Natural killer cell (primary cell): Measurements from ENCODE around the gene KLHDC8B. TPM values are rescaled to one million over a fixed set of nuclear protein-coding genes. Genes with fewer than 3 reads are reported as not detected.

Experiments used
- ATAC-seq, 3 donors: fragments of 150-1000 bp in 2 of 3; fragments of 200-7000 bp in 1 of 3; cut with Tn5 transposase; 1 replicate in 1 of 3; 2 replicates in 2 of 3; pipeline ENCODE4 v1.10.0; 2021; ENCODE audit warnings: mild to moderate bottlenecking in 2 of 3, moderate library complexity in 2 of 3
- DNase-seq, 2 donors: peaks; one replicate each; pipeline versions ENCODE4 v3.0.0 to v3.0.0-alpha.2; 2013 to 2021; ENCODE audit warnings: mixed read lengths in 1 of 2
- H3K27ac ChIP-seq: one replicate; pipeline ENCODE4 v1.5.1; 2013; ENCODE audit warnings: mild to moderate bottlenecking, low read length
- H3K27me3 ChIP-seq: one replicate; pipeline ENCODE4 v1.6.1; 2013; ENCODE audit warnings: low read length; ENCODE audit not compliant: control insufficient read depth, insufficient read depth
- H3K36me3 ChIP-seq: one replicate; pipeline ENCODE4 v1.6.1; 2013; ENCODE audit warnings: low read length; ENCODE audit not compliant: control insufficient read depth, insufficient read depth
- H3K4me1 ChIP-seq: one replicate; pipeline ENCODE4 v1.6.1; 2013; ENCODE audit warnings: low read length; ENCODE audit not compliant: control insufficient read depth, insufficient read depth
- H3K4me3 ChIP-seq: one replicate; pipeline ENCODE4 v1.5.1; 2013; ENCODE audit warnings: low read length
- H3K9me3 ChIP-seq: one replicate; pipeline ENCODE4 v1.6.1; 2013; ENCODE audit warnings: low read length; ENCODE audit not compliant: control insufficient read depth, insufficient read depth
- H3K27ac Mint-ChIP-seq, 2 donors: one replicate each; pipeline ENCODE4 v1.8.0; 2022; ENCODE audit warnings: mild to moderate bottlenecking in 2 of 2, mixed read lengths in 2 of 2, moderate library complexity in 1 of 2
- H3K27me3 Mint-ChIP-seq, 2 donors: one replicate each; pipeline ENCODE4 v1.8.0; 2022; ENCODE audit warnings: low read depth in 2 of 2, mixed read lengths in 2 of 2
- H3K36me3 Mint-ChIP-seq: one replicate; pipeline ENCODE4 v1.8.0; 2022; ENCODE audit warnings: mixed read lengths
- H3K4me1 Mint-ChIP-seq, 2 donors: one replicate each; pipeline ENCODE4 v1.8.0; 2022; ENCODE audit warnings: mixed read lengths in 2 of 2
- H3K4me3 Mint-ChIP-seq: one replicate; pipeline ENCODE4 v1.8.0; 2022; ENCODE audit warnings: mild to moderate bottlenecking, moderate library complexity, mixed read lengths
- H3K9me3 Mint-ChIP-seq, 2 donors: one replicate each; pipeline ENCODE4 v1.8.0; 2022; ENCODE audit warnings: mixed read lengths in 2 of 2
- CTCF ChIP-seq: fragments of 200-600 bp; IDR thresholded peaks from one replicate; pipeline ENCODE4 v1.8.0; 2022; ENCODE audit warnings: antibody characterized with exemption
- WGBS: methylation state at CpG from one replicate; pipeline ENCODE4 v1.1.7; 2013; ENCODE audit warnings: missing lambda C conversion rate; ENCODE audit not compliant: insufficient coverage; 5-methylcytosine and 5-hydroxymethylcytosine counted together
- intact Hi-C: fragments of 100-400 bp; cut with micrococcal nuclease; formaldehyde crosslinking; loops from one replicate; pipeline ENCODE4 v1.14.2; 2022
- total RNA-seq, 4 donors: library from RNA; stranded (reverse); fragments of 120-200 nt in 1 of 4; gene quantifications; one replicate each; pipeline versions ENCODE4 v1.2.3 to v1.2.4, GENCODE V29; 2013 to 2022

The KLHDC8B gene
- total RNA-seq, 3 donors from 2014 or later (not counting 1 experiment from before 2014, with no cell fraction given) = 2.4 to 7.0 (median 3.5) TPM

DNA sequence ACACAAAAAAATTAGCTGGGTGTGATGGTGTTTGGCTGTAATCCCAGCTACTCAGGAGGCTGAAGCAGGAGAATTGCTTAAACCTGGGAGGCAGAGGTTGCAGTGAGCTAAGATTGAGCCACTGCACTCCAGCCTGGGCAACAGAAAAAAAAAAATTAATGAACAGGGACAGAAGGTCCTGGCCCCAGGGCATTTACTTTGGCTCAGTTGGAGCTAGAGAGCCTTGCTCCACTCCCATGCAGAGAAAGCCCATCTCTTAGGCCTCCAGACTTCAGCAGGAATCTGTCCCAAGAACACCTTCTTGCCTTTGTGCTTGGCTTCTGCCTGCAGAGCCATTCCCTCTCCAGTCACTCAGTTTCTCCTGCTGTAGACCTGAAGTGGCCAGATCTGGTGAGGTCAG lies 8.7 kb downstream of the KLHDC8B start:
- no peaks in the 10 kb centered on the region for H3K4me1 Mint-ChIP-seq
- H3K4me3 ChIP-seq = no peak overlapping the region
- H3K36me3 ChIP-seq = no peaks in the 10 kb centered on the region
- no peaks in the 10 kb centered on the region for H3K9me3 ChIP-seq
- no peaks in the 10 kb centered on the region for H3K9me3 Mint-ChIP-seq
- no peak overlapping the region for H3K4me3 Mint-ChIP-seq
- no peak overlapping the region for H3K27ac ChIP-seq
- H3K36me3 Mint-ChIP-seq = no peaks in the 10 kb centered on the region
- ATAC-seq (no peak), DNase-seq (no peak)
- H3K27ac Mint-ChIP-seq = no peak overlapping the region
- intact Hi-C loops = no loop called here
- no peak for TF ChIP-seq CTCF
- H3K27me3 Mint-ChIP-seq = peaks cover 0 to 14% of the 10 kb centered on the region in 2 donors
- H3K27me3 ChIP-seq = peaks cover 3% of the 10 kb centered on the region
- H3K4me1 ChIP-seq = no peaks in the 10 kb centered on the region

DNA sequence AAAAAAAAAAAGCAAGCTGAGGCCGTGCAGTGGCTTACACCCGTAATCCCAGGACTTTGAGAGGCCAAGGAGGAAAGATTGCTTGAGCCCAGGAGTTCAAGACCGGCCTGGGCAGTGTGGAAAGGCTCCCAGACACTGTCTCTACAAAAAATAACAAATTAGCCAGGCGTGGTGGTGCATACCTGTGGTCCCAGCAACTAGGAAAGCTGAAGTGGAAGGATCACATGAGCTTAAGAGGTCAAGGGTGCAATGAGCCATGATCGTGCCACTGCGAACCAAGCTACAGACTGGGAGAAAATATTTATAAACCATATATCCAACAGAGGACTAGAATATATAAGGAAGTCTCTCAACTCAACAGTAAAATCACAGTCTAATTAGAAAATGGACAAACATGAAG lies 10.0 kb downstream of the KLHDC8B start:
- Mint-ChIP-seq H3K9me3 (no peaks in the 10 kb centered on the region), H3K36me3 (no peaks in the 10 kb centered on the region), H3K4me1 (no peaks in the 10 kb centered on the region), H3K4me3 (peak overlapping the region; percentile 47), H3K27ac (no peak overlapping the region), H3K27me3 (peaks cover 0 to 14% of the 10 kb centered on the region in 2 donors)
- H3K27ac ChIP-seq = no peak overlapping the region
- peaks cover 3% of the 10 kb centered on the region for H3K27me3 ChIP-seq
- H3K4me1 ChIP-seq = no peaks in the 10 kb centered on the region
- H3K4me3 ChIP-seq = no peak overlapping the region
- intact Hi-C loops = no loop called here
- DNase-seq (no peak), ATAC-seq (no peak)
- no peak for TF ChIP-seq CTCF
- no peaks in the 10 kb centered on the region for H3K9me3 ChIP-seq
- WGBS = 60% methylated on average over 4 of the region's 6 CpGs
- H3K36me3 ChIP-seq = no peaks in the 10 kb centered on the region

DNA sequence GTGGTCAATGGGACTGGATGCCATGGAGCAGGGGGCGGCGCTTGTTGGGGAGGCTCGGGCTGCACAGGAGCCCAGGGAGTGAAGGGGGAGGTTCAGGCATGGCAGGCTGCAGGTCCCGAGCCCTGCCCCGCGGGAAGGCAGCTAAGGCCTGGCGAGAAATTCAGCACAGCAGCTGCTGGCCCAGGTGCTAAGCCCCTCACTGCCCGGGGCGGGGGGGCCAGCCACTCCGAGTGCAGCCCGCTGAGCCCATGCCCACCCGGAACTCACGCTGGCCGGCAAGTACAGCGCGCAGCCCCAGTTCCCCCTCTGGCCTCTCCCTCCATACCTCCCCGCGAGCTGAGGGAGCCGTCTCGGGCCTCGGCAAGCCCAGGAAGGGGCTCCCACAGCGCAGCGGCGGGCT lies 11.3 kb downstream of the KLHDC8B start:
- ATAC-seq (no peak), DNase-seq (no peak)
- Mint-ChIP-seq H3K9me3 (no peaks in the 10 kb centered on the region), H3K36me3 (no peaks in the 10 kb centered on the region), H3K4me3 (no peak overlapping the region), H3K27ac (no peak overlapping the region), H3K4me1 (no peaks in the 10 kb centered on the region), H3K27me3 (peaks cover 0 to 14% of the 10 kb centered on the region in 2 donors)
- 91% methylated on average over 24 of the region's 24 CpGs for WGBS
- intact Hi-C loops = no loop called here
- no peak overlapping the region for H3K4me3 ChIP-seq
- no peaks in the 10 kb centered on the region for H3K9me3 ChIP-seq
- H3K27ac ChIP-seq = no peak overlapping the region
- H3K36me3 ChIP-seq = no peaks in the 10 kb centered on the region
- H3K27me3 ChIP-seq = peaks cover 3% of the 10 kb centered on the region
- no peak for TF ChIP-seq CTCF
- no peaks in the 10 kb centered on the region for H3K4me1 ChIP-seq

GRCh38 chr3:49183873-49184272 lies 12.5 kb downstream of the KLHDC8B start:
- no peak for ATAC-seq
- H3K4me1 ChIP-seq = no peaks in the 10 kb centered on the region
- no peaks in the 10 kb centered on the region for H3K36me3 ChIP-seq
- no peak for DNase-seq
- Mint-ChIP-seq H3K36me3 (no peaks in the 10 kb centered on the region), H3K27ac (no peak overlapping the region), H3K27me3 (peaks cover 0 to 10% of the 10 kb centered on the region in 2 donors), H3K9me3 (no peaks in the 10 kb centered on the region), H3K4me1 (no peaks in the 10 kb centered on the region), H3K4me3 (no peak overlapping the region)
- no peak overlapping the region for H3K27ac ChIP-seq
- no peak overlapping the region for H3K4me3 ChIP-seq
- 71% methylated on average over 1 of the region's 1 CpG for WGBS
- intact Hi-C loops = no loop called here
- no peak for TF ChIP-seq CTCF
- H3K27me3 ChIP-seq = peaks cover 3% of the 10 kb centered on the region
- no peaks in the 10 kb centered on the region for H3K9me3 ChIP-seq
